ENCODE results near the gene HOXD10.

DNA sequence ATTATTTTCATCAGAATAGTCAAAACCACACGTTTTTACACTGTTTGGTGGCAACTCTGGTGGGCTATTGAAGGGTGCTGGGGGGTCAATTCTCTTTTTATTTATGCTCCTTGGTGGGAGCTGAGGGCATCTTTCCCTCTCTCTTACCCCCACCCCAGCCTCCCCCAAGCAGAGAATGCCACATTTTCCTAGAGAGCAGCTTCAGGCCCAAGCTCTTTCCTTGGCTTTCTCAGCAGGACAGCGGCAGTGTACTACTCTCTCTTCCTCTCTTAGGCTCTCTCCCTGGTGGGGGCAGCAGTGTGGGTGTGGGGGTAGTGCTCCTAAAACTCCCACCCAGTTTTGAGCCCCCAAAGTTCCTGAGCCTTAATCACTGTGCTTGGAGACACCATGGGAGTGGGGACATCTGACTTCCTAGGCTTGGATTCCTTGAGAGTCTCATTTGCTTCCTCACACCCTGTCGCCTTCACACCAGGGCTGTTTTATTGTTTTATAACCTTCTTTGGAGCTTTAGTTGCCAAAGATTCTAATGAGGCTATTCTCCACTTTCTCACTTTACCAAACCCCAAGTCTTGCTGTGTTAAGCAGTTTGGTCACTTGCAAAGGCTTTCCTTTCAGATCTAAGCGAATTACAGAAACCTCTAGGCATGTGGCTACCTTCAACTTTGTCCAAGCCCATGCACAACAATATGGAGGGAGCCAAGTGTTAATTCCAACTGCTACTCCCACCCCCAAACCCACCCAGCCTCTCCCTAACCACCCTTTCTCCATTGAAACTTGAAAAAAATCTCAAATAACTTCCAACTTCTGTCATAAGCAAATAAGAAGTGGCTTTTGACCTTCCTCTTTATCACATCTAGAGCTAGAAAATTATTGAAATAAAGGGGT lies 28.7 kb downstream of the HOXD10 start:
- TF ChIP-seq, protein P1, sequence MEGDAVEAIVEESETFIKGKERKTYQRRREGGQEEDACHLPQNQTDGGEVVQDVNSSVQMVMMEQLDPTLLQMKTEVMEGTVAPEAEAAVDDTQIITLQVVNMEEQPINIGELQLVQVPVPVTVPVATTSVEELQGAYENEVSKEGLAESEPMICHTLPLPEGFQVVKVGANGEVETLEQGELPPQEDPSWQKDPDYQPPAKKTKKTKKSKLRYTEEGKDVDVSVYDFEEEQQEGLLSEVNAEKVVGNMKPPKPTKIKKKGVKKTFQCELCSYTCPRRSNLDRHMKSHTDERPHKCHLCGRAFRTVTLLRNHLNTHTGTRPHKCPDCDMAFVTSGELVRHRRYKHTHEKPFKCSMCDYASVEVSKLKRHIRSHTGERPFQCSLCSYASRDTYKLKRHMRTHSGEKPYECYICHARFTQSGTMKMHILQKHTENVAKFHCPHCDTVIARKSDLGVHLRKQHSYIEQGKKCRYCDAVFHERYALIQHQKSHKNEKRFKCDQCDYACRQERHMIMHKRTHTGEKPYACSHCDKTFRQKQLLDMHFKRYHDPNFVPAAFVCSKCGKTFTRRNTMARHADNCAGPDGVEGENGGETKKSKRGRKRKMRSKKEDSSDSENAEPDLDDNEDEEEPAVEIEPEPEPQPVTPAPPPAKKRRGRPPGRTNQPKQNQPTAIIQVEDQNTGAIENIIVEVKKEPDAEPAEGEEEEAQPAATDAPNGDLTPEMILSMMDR (IDR thresholded peaks at IDR 0.05; ENCODE audit: insufficient read depth, low read length), result no peak
- TF ChIP-seq, protein P2, sequence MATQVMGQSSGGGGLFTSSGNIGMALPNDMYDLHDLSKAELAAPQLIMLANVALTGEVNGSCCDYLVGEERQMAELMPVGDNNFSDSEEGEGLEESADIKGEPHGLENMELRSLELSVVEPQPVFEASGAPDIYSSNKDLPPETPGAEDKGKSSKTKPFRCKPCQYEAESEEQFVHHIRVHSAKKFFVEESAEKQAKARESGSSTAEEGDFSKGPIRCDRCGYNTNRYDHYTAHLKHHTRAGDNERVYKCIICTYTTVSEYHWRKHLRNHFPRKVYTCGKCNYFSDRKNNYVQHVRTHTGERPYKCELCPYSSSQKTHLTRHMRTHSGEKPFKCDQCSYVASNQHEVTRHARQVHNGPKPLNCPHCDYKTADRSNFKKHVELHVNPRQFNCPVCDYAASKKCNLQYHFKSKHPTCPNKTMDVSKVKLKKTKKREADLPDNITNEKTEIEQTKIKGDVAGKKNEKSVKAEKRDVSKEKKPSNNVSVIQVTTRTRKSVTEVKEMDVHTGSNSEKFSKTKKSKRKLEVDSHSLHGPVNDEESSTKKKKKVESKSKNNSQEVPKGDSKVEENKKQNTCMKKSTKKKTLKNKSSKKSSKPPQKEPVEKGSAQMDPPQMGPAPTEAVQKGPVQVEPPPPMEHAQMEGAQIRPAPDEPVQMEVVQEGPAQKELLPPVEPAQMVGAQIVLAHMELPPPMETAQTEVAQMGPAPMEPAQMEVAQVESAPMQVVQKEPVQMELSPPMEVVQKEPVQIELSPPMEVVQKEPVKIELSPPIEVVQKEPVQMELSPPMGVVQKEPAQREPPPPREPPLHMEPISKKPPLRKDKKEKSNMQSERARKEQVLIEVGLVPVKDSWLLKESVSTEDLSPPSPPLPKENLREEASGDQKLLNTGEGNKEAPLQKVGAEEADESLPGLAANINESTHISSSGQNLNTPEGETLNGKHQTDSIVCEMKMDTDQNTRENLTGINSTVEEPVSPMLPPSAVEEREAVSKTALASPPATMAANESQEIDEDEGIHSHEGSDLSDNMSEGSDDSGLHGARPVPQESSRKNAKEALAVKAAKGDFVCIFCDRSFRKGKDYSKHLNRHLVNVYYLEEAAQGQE (IDR thresholded peaks at IDR 0.05; ENCODE audit: insufficient replicate concordance, low read depth), result no peak

Measured in HL-60 (cell line).